ENCODE results near the gene CYB5R4. TPM values are rescaled to one million over a fixed set of nuclear protein-coding genes. Genes with fewer than 3 reads are reported as not detected.

Gene CYB5R4
- total RNA-seq, 4 donors from 2014 or later, result 8.5 to 13.2 (median 10.2) TPM

DNA sequence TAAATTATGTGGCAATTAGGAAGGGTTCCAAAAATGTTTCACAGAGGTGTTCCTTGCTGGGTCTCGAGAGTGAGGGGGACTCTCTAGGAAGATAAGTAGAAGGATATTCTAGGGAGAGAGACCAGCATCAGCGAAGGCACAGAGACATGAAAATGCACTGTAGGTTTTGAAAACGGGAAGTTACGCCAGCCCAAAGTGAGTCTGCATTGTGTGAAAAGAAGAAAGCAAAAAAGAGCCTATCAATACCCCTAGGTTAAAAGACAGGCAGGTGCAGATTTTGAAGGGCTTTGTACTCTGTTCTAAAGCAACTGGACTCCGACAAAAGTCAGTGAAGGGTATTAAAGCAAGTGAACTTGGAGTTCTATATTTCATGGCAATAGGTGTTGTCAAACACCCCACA, 148.4 kb downstream of the CYB5R4 start:
- Histone ChIP-seq H3K4me3 (no peak overlapping the region), H3K27ac (no peak overlapping the region), H3K36me3 (no peaks in the 10 kb centered on the region), H3K4me1 (no peaks in the 10 kb centered on the region), H3K27me3 (no peaks in the 10 kb centered on the region), H3K9me3 (no peaks in the 10 kb centered on the region)
- DNase-seq (no peak), ATAC-seq (no peak)
- in situ Hi-C loops (cut with MboI; ENCODE audit: low sequenced_read_pairs in 4 of 4), result no loop called here
- intact Hi-C loops (cut with DNase I; ENCODE audit: low total_unique reads), result no loop called here
- TF ChIP-seq POLR2A (IDR thresholded peaks at IDR 0.05), result no peak
- TF ChIP-seq, protein P1, sequence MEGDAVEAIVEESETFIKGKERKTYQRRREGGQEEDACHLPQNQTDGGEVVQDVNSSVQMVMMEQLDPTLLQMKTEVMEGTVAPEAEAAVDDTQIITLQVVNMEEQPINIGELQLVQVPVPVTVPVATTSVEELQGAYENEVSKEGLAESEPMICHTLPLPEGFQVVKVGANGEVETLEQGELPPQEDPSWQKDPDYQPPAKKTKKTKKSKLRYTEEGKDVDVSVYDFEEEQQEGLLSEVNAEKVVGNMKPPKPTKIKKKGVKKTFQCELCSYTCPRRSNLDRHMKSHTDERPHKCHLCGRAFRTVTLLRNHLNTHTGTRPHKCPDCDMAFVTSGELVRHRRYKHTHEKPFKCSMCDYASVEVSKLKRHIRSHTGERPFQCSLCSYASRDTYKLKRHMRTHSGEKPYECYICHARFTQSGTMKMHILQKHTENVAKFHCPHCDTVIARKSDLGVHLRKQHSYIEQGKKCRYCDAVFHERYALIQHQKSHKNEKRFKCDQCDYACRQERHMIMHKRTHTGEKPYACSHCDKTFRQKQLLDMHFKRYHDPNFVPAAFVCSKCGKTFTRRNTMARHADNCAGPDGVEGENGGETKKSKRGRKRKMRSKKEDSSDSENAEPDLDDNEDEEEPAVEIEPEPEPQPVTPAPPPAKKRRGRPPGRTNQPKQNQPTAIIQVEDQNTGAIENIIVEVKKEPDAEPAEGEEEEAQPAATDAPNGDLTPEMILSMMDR (IDR thresholded peaks at IDR 0.05 in 4 of 5, conservative IDR thresholded peaks at IDR 0.05 in 1 of 5), result no peak

DNA sequence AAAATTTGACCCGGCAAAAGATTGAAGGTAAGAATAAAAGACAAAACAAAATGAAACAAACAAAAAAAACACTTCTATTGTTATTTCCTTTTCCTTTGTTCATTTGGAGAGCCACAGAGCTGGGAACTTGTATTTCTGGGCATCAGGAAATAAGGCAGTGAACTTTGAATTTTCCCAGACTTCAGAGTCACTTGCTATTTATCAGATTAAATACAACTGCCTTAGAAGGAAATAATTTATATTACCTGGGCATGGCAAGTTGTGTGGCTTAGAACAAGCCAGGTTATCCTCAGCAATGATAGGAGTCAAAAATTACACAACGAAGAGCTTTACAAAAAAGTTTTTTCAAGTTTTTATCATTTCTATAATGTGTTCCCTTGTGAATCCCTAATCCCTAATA, 153.9 kb downstream of the CYB5R4 start:
- peaks cover 0 to under 1% (median 0%) of the 10 kb centered on the region in 3 donors for H3K27me3 ChIP-seq
- no peak for DNase-seq
- no peak overlapping the region for H3K4me3 ChIP-seq
- H3K9me3 ChIP-seq, result no peaks in the 10 kb centered on the region
- TF ChIP-seq, protein P1 (IDR thresholded peaks at IDR 0.05 in 4 of 5, conservative IDR thresholded peaks at IDR 0.05 in 1 of 5), result no peak
- no peak for TF ChIP-seq POLR2A (IDR thresholded peaks at IDR 0.05)
- no peak for ATAC-seq
- H3K27ac ChIP-seq, result no peak overlapping the region
- H3K4me1 ChIP-seq, result no peaks in the 10 kb centered on the region
- intact Hi-C loops (cut with DNase I; ENCODE audit: low total_unique reads) (loop anchor here (10.0 kb wide), 1 partner anchor 471 kb away; no protein-coding TSS in a partner anchor), in situ Hi-C loops (cut with MboI; ENCODE audit: low sequenced_read_pairs in 4 of 4) (no loop called here)
- H3K36me3 ChIP-seq, result no peaks in the 10 kb centered on the region

DNA sequence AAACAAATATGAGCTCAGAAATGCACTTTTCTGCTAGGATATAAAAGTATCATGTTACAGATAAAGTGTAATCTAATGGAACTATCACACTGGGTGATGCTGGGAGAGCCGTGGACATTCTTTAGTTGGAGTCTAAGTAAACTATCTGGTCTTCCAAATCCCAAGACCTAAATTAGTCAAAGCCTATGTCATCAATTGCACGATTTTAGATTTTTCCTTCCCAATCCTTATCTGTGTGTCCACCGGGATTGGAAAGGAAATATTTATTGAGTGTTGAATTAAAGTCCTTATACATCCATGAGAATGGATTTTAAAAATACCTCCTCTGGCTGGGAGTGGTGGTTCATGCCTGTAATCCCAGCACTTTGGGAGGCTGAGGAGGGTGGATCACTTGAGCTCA, 154.4 kb downstream of the CYB5R4 start:
- H3K9me3 ChIP-seq, result no peaks in the 10 kb centered on the region
- H3K4me1 ChIP-seq, result no peaks in the 10 kb centered on the region
- in situ Hi-C loops (cut with MboI; ENCODE audit: low sequenced_read_pairs in 4 of 4) (no loop called here), intact Hi-C loops (cut with DNase I; ENCODE audit: low total_unique reads) (loop anchor here (10.0 kb wide), 1 partner anchor 471 kb away; no protein-coding TSS in a partner anchor)
- peaks cover 0 to 2% (median 0%) of the 10 kb centered on the region in 3 donors for H3K27me3 ChIP-seq
- H3K4me3 ChIP-seq, result no peak overlapping the region
- DNase-seq, result no peak
- no peak for ATAC-seq
- TF ChIP-seq, protein P1 (IDR thresholded peaks at IDR 0.05 in 4 of 5, conservative IDR thresholded peaks at IDR 0.05 in 1 of 5), result no peak
- TF ChIP-seq POLR2A (IDR thresholded peaks at IDR 0.05), result no peak
- no peaks in the 10 kb centered on the region for H3K36me3 ChIP-seq
- no peak overlapping the region for H3K27ac ChIP-seq

DNA sequence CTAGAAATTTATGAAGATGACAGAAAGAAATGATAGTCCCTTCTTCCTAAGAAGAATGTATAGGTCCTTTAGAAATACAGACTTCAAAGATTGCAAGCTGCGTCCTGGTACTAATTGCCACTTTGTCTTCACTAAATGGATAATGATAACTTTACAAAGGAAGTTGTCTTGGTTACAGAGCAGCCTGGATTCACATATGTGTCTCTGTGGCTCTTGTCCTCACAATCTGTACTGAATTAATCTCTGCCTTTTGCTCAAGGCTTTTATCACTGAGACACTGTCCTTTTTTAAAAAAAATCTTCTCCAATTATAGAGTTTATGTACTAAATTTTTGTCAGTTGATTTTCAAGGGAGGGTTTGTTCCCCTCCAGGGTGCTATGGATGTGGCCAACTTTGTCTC, 156.5 kb downstream of the CYB5R4 start:
- in situ Hi-C loops (cut with MboI; ENCODE audit: low sequenced_read_pairs in 4 of 4) (no loop called here), intact Hi-C loops (cut with DNase I; ENCODE audit: low total_unique reads) (loop anchor here (10.0 kb wide), 1 partner anchor 469 kb away; no protein-coding TSS in a partner anchor)
- Histone ChIP-seq H3K4me1 (no peaks in the 10 kb centered on the region), H3K9me3 (no peaks in the 10 kb centered on the region), H3K36me3 (no peaks in the 10 kb centered on the region), H3K4me3 (no peak overlapping the region), H3K27me3 (peaks cover 0 to 2% (median 0%) of the 10 kb centered on the region in 3 donors), H3K27ac (no peak overlapping the region)
- no peak for ATAC-seq
- TF ChIP-seq, protein P1 (IDR thresholded peaks at IDR 0.05 in 4 of 5, conservative IDR thresholded peaks at IDR 0.05 in 1 of 5), result no peak
- no peak for TF ChIP-seq POLR2A (IDR thresholded peaks at IDR 0.05)
- no peak for DNase-seq

Other genes with a start within 250 kb of the CYB5R4 start
- gene SNAP91, start 150.6 kb upstream of the CYB5R4 start, total RNA-seq, result under 1 TPM in 1 of 4 donors, not detected in 3; 0.13 TPM
- gene RIPPLY2, start 6.3 kb upstream of the CYB5R4 start, total RNA-seq, result not detected
- under 1 TPM in 1 of 4 donors, not detected in 3; 0.29 TPM for gene MRAP2, start 174.1 kb downstream of the CYB5R4 start, total RNA-seq

All from gastrocnemius medialis (tissue), 4 donors.